ENCODE measurements around the gene BLNK. TPM values are rescaled to one million over a fixed set of nuclear protein-coding genes. Genes with fewer than 3 reads are reported as not detected.

The BLNK gene
- total and polyA plus RNA-seq, 2 of the 13 experiments (the other 11 are each of a cell fraction or from before 2014, with no cell fraction given): not detected

DNA sequence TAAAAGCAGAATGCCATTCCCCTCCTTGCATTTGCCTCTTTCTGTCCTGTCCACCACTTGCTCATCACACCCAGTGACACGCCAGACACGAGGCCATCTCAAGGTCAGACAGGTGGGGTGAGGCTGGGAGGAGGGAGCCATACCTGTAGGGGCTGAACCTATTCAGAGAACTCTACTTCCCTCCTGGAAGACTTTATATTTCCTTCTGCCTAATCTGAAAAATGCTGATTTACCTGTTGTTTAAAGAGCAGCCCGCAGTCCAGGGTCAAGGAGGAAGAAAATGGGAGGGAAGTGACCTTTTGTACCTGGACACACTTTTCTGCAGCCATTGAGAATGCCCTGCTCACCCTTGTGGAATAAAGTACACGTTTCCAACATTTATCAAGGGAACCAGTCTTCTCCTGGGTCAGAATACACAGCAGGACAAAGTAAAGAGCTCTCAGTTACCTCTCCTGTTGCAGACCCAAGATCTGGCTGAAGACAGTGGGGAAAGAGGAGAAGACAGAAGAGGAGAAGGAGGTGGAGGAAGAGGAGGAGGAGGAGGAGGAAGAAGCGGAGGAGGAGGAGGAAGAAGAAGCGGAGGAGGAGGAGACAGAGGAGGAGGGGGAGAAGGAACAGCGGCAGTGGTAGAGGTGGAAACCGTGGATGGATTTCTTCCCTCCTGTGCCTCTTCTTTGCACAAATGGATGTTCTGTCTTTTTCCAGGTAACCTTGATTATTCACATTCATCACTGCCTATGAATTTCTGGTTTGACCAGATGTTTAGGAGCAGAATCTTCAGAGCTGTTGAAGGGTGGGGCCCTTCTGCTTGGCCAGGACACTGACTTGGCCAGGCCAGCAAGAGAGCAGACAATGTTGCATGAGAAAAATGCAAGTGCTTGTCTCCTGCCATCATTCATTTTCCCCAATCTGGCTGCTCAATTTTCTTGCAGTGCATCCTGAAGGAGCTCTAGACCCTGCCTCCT lies 1.2 kb upstream of the BLNK start:
- no peak overlapping the region for H3K9ac ChIP-seq (ENCODE audit: insufficient read depth, low read depth, low read length)
- 0 out of 5 replicates have a peak, but pooled peaks cover 1 to 3% of the 10 kb centered on the region in 2 experiments for H3K27me3 ChIP-seq (ENCODE audit: control insufficient read depth in 1 of 2, insufficient read depth in 2 of 2, low read length in 2 of 2)
- FAIRE-seq (no peak), DNase-seq (ENCODE audit: low spot score) (no peak), ATAC-seq (no peak)
- no peak overlapping the region for H3K4me2 ChIP-seq (ENCODE audit: low read depth, low read length)
- no peak for TF ChIP-seq IRX3 (CRISPR knock-in tag; IDR thresholded peaks at IDR 0.05; ENCODE audit: borderline replicate concordance, low read depth)
- ChIA-PET POLR2A (no interaction called here), CTCF (ENCODE audit: low intra/inter-chr PET ratio, low total read pairs) (no interaction called here)
- no peaks in the 10 kb centered on the region for H3K9me3 ChIP-seq (ENCODE audit: low read length)
- H3K4me1 ChIP-seq (ENCODE audit: insufficient read depth, low read length): no peaks in the 10 kb centered on the region
- intact Hi-C loops (cut with micrococcal nuclease; ENCODE audit: unreplicated experiment) (no loop called here), in situ Hi-C loops (cut with HindIII; ENCODE audit: extremely low pct_ligation_motif_present, low pct_unique_long_range_greater_than_20kb) (no loop called here)
- no TSS peak for BruUV-seq (replicated peaks)
- no peak overlapping the region for H2AFZ ChIP-seq (ENCODE audit: low read length)
- no peaks in the 10 kb centered on the region for H4K20me1 ChIP-seq (ENCODE audit: insufficient read depth, low read length)
- H3K79me2 ChIP-seq (ENCODE audit: insufficient read depth, low read length): no peaks in the 10 kb centered on the region
- no peak overlapping the region for H3K4me3 ChIP-seq (replicated peaks in 1 of 3; ENCODE audit: insufficient read depth in 1 of 3, low read depth in 2 of 3, low read length in 3 of 3)
- no peak overlapping the region for H3K27ac ChIP-seq (ENCODE audit: extremely low read length, insufficient read depth, low read length)
- no peaks in the 10 kb centered on the region for H3K36me3 ChIP-seq (replicated peaks in 1 of 2; ENCODE audit: control insufficient read depth in 1 of 2, insufficient read depth in 2 of 2, low read length in 2 of 2)
- 31% methylated on average over 8 of the region's 8 CpGs for WGBS (ENCODE audit: low lambda C conversion rate)

GRCh38 chr10:96270571-96270970 lies 798 bp downstream of the BLNK start:
- Histone ChIP-seq H3K79me2 (ENCODE audit: insufficient read depth, low read length) (no peaks in the 10 kb centered on the region), H3K36me3 (replicated peaks in 1 of 2; ENCODE audit: control insufficient read depth in 1 of 2, insufficient read depth in 2 of 2, low read length in 2 of 2) (no peaks in the 10 kb centered on the region), H3K9ac (ENCODE audit: insufficient read depth, low read depth, low read length) (no peak overlapping the region), H3K4me2 (ENCODE audit: low read depth, low read length) (no peak overlapping the region), H3K4me1 (ENCODE audit: insufficient read depth, low read length) (no peaks in the 10 kb centered on the region), H2AFZ (ENCODE audit: low read length) (no peak overlapping the region), H3K4me3 (replicated peaks in 1 of 3; ENCODE audit: insufficient read depth in 1 of 3, low read depth in 2 of 3, low read length in 3 of 3) (no peak overlapping the region), H3K9me3 (ENCODE audit: low read length) (no peaks in the 10 kb centered on the region), H4K20me1 (ENCODE audit: insufficient read depth, low read length) (no peaks in the 10 kb centered on the region), H3K27me3 (ENCODE audit: control insufficient read depth in 1 of 2, insufficient read depth in 2 of 2, low read length in 2 of 2) (0 out of 5 replicates have a peak, but pooled peaks cover 1 to 3% of the 10 kb centered on the region in 2 experiments), H3K27ac (ENCODE audit: extremely low read length, insufficient read depth, low read length) (no peak overlapping the region)
- in situ Hi-C loops (cut with HindIII; ENCODE audit: extremely low pct_ligation_motif_present, low pct_unique_long_range_greater_than_20kb) (no loop called here), intact Hi-C loops (cut with micrococcal nuclease; ENCODE audit: unreplicated experiment) (no loop called here)
- FAIRE-seq: no peak
- DNase-seq (ENCODE audit: low spot score): no peak
- POLR2A ChIA-PET: no interaction called here
- CTCF ChIA-PET (ENCODE audit: low intra/inter-chr PET ratio, low total read pairs): no interaction called here
- WGBS (ENCODE audit: low lambda C conversion rate): 52% methylated on average over 2 of the region's 2 CpGs
- BruUV-seq (replicated peaks): no TSS peak
- no peak for ATAC-seq
- TF ChIP-seq CSRNP2 (CRISPR knock-in tag; conservative IDR thresholded peaks at IDR 0.05; ENCODE audit: low read depth) (no peak), ZNF839 (CRISPR knock-in tag; IDR thresholded peaks at IDR 0.05; ENCODE audit: borderline replicate concordance) (no peak), HOXD1 (CRISPR knock-in tag; IDR thresholded peaks at IDR 0.05) (no peak), ZNF776 (CRISPR knock-in tag; IDR thresholded peaks at IDR 0.05) (no peak)
- TF ChIP-seq, protein P1, sequence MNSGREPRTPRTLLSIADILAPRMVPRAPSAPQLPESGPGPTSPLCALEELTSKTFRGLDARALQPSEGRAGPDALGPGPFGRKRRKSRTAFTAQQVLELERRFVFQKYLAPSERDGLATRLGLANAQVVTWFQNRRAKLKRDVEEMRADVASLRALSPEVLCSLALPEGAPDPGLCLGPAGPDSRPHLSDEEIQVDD (CRISPR knock-in tag; IDR thresholded peaks at IDR 0.05; ENCODE audit: borderline replicate concordance): no peak
- TF ChIP-seq, protein P2, sequence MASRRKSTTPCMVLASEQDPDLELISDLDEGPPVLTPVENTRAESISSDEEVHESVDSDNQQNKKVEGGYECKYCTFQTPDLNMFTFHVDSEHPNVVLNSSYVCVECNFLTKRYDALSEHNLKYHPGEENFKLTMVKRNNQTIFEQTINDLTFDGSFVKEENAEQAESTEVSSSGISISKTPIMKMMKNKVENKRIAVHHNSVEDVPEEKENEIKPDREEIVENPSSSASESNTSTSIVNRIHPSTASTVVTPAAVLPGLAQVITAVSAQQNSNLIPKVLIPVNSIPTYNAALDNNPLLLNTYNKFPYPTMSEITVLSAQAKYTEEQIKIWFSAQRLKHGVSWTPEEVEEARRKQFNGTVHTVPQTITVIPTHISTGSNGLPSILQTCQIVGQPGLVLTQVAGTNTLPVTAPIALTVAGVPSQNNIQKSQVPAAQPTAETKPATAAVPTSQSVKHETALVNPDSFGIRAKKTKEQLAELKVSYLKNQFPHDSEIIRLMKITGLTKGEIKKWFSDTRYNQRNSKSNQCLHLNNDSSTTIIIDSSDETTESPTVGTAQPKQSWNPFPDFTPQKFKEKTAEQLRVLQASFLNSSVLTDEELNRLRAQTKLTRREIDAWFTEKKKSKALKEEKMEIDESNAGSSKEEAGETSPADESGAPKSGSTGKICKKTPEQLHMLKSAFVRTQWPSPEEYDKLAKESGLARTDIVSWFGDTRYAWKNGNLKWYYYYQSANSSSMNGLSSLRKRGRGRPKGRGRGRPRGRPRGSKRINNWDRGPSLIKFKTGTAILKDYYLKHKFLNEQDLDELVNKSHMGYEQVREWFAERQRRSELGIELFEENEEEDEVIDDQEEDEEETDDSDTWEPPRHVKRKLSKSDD (CRISPR knock-in tag; IDR thresholded peaks at IDR 0.05; ENCODE audit: low read depth): no peak
